HL-60/S4 (cell line): ENCODE data around the gene FHIT.
"Not testable (repeated sequence)": the region's sequence is repeated elsewhere in the genome, so short reads cannot be mapped to it uniquely, and the experiment has no call there.

Experiments used
- in situ Hi-C: fragments of 300-500 bp; cut with MboI; formaldehyde crosslinking; loops from 2 replicates; pipeline ENCODE4 v1.14.3; 2022; ENCODE audit warnings: low sequenced_read_pairs

The FHIT gene

DNA sequence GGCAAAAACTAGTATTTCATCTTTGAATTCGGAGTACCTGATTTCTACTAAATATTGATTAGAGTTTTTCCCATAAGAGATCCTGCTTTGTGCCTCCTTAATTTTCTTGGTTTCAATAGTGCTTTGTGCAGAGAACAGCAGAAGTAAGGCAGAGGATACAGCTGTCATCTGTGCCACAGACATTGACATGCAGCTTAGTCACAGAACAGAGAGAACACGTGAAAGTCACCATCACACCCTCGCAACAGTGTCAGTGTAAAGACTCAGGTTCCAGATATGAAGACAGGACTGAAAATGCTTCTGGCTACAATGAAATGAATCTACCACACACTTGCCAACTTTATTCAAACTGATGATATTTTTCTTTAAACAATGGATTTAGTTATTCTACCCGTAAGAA lies 1258.7 kb downstream of the FHIT start:
- in situ Hi-C loops, result no loop called here

DNA sequence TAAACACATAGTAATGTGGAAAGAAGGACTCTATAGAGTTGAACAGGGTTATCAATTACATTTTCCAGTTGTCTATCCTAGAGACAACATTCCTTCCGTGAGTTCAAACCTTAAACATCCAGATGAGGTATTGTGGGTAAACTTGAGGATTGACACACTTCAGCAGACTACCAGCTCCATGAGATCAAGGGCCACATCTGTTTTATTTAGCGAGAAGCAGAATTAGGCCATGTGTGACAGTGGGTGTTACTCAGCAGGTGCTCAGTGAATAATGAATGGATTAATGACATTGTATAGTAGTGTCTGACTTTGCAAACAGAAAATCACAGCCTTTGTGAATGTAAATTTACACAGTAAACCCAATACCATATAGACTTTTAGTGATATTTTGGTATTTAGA lies 1260.3 kb downstream of the FHIT start:
- in situ Hi-C loops, result no loop called here

DNA sequence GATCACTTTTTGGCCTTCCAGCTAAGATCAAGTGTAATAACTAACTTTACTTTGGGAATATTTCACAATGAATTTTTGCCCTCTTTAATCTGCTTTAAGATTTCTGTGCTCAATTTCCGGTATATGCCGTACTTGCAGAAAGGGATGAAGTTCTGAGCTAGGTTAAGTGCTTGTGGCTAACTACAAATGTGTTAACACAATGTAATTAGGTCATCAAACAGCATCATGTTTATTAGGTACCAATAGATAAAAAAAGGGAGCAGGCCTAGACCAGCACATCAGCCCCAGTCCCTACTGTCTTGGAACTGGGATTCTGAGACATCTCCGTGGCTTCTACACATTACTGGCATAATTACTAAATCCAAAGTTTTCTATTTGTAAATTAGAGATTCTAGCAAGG lies 1268.7 kb downstream of the FHIT start:
- in situ Hi-C loops, result no loop called here

DNA sequence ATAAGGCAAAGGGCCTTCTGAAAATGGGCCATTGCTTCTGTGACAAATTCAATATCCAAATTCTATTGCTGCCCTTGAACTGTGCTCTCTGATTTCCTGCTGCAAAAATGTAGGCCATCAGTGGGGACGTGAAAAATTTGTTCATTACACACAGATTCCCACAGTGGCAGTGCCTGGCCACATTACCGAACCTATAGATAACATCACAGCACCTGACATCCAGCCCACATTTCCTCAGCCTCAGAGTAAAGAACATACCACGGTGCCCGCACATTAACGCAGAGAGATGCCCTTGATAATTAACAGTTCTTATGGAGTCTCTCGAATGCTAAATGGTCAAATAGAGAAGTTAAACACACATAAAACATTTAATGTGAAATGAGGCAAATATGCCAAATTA lies 1269.9 kb downstream of the FHIT start:
- in situ Hi-C loops, result no loop called here

DNA sequence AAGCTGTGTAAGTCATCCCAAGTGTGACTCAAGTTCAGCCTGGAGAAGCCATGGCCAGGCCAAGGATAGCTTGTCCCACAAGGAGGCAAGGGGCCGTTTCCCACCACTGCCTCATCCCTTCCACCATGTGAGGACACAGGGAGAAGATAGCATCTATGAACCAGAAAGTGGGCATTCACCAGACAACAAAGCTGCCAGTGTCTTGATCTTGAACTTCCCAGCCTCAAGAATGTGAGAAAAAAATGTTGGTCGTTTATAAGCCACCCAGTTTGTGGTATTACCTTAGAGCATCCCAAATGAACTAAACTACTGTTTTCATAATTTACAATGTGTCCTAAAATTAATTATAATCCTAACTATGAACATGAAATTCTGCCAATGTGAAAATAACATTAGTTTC lies 1270.7 kb downstream of the FHIT start:
- in situ Hi-C loops, result no loop called here

DNA sequence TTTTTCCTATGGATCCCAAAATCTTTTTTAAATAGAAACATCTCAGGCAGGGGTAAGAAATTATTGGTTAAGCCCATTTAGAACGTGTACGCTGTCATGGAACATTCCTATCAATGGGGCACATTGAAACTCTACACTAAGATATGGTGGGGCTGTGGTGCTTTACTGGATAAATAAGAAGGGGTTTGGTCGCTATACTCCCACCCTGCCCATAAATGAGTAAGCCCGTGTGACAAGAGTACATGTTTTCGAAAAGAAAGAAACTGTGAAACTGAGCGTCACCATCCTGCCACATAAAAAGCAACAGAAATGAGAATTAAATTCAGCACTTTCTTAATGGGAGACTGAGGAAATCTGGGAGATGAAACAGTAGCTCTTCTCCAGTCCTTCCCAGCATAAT lies 1271.7 kb downstream of the FHIT start:
- in situ Hi-C loops, result no loop called here

DNA sequence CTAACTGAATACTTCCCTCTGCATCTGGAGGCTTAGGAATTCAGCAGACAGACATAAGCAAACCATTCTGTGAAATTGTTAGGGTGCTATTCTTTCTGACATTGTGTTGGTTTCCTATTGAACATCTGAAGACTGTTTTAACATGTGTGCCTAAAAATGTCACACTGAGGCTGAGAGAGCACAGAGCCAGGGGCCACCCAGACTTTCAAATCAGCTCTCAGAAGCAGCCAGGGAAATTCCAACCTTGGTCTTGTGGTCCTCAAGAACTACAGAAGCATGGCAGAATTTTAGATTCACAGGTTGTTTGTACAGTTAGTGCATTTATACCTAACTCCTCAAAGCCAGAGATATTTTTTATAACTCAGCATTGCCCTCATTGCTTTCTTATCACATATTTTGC lies 1272.3 kb downstream of the FHIT start:
- in situ Hi-C loops, result no loop called here

DNA sequence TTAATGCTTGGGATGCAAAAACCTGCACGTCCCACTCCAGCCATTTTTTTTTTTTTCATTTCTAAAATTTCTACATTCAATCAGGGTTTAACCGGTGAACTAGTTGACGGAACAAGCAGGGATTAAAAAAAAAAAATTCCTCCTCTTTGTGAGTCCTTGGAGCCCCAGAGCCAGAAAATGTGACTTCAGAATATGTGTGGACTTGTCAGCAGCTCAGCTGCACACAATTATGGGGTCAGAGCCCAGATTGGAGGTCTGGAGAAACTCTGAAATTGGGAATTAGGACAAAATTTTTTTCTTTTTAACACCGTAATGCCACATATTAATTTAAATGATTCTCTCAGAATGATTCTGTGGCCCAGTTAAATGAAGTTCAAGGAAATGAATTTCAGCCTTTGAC lies 1280.5 kb downstream of the FHIT start:
- in situ Hi-C loops, result no loop called here

DNA sequence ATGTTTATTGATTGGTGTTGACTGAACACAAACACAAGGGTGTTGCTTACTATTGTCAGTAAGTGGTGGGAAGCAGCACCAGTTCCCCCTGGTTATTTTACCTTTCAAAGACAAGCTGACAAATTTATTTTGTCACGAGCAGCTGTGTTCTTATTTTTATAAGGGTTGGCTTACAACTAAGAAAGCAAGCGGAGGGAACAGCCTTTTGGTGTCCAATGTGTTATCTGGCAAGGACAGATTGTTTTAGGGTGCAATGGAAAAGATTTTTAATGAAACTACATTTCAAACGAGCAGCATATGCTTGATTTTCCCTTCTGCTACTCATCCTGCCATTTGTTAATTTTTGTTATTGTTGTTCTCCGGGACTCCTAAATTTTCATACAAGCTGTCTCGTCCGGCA lies 1280.9 kb downstream of the FHIT start:
- in situ Hi-C loops, result no loop called here

GRCh38 chr3:59968513-59969045 lies 1282.7 kb downstream of the FHIT start:
- in situ Hi-C loops, result no loop called here

GRCh38 chr3:59963676-59964075 lies 1287.6 kb downstream of the FHIT start:
- in situ Hi-C loops, result no loop called here

GRCh38 chr3:59957150-59957549 lies 1294.1 kb downstream of the FHIT start:
- in situ Hi-C loops, result no loop called here

- in situ Hi-C loops, result no loop called here
Observed at GRCh38 chr3:59953104-59953503, 1298.1 kb downstream of the FHIT start.

- in situ Hi-C loops, result no loop called here
Observed at GRCh38 chr3:59949311-59949710, 1301.9 kb downstream of the FHIT start.

GRCh38 chr3:59946401-59946800 lies 1304.9 kb downstream of the FHIT start:
- in situ Hi-C loops, result no loop called here

GRCh38 chr3:59940718-59941117 lies 1310.5 kb downstream of the FHIT start:
- in situ Hi-C loops, result no loop called here

DNA sequence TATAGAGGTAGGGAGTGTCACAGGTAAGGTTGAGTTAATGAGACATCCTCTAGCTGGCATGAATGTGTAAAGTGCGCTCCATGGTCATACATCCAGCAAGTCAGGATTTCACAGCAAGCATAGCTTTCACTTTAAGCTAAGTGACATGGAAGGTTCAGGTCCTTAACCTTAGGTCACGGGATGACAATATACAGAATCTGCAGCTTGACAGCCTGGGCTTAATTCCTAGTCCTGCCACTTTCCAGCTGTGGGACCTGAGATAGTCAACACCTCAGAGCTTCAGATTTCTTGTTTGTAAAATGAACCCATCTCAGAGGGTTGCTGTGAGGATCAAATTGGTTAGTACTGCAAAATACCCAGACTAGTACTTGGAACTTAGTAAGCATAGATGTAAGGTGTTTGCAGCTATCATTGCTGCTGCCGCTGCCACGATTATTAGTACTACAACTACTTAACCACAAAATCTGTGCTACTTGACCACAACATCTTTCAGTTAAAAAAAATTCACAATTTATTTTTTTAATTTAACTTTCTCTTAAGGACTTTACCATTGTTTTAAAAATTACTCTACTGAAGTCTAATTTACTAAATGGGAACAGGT lies 1311.3 kb downstream of the FHIT start:
- in situ Hi-C loops, result no loop called here

DNA sequence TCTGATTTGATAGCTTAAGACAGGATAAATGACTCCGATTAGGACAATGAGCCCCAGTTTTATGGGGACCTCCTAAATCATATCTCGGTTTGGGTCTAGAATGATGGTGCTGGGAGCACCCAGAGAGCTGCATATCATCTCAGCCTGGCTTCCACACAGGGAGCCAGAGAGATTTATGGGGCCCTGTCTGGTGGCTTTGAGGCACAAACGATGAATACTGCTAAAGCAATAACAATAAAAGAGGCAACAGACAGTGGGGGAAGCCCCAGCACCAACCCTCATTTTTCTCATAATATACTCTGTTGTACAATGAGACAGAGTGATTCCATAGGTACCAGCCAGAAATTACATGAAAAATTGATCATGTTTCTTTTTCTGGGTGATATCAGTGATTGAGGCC lies 1312.4 kb downstream of the FHIT start:
- in situ Hi-C loops, result no loop called here

- in situ Hi-C loops, result no loop called here
Observed at GRCh38 chr3:59937201-59937600, 1314.1 kb downstream of the FHIT start.

GRCh38 chr3:59936472-59936871 lies 1314.8 kb downstream of the FHIT start:
- in situ Hi-C loops, result no loop called here

GRCh38 chr3:59935025-59935424 lies 1316.2 kb downstream of the FHIT start:
- in situ Hi-C loops, result no loop called here

DNA sequence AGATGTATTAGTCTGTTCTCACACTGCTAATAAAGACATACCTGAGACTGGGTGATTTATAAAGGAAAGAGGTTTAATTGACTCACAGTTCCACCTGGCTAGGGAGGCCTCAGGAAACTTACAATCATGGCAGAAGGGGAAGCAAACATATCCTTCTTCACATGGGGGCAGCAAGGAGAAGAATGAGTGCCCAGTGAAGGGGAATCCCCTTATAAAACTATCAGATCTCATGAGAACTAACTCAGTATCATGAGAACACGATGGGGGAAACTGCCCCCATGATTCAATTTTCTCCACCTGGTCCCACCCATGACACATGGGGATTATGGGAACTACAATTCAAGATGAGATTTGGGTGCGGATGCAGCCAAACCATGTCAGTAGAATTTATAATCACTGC lies 1316.7 kb downstream of the FHIT start:
- in situ Hi-C loops, result not testable (repeated sequence)

DNA sequence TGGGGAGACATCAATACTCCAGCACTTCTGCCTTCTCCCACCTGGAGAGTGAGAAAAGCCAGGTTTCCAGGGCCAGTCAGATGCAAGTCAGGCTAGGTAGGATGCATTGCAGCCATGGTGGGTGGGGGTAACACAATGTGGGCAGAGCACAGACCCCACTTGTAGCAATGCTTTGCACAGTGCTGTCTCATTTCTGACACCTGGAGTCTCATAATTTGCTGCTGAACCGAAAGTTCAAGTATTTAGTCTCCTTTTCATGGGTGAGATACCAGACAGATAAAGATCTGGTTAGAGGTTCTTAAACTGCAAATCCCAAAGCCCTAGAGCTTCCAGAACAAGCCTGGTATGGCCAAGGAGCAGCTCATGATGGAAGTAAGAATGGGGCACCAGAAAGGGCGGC lies 1321.1 kb downstream of the FHIT start:
- in situ Hi-C loops, result no loop called here
